OCI-LY7 (cell line): ENCODE results near the gene PDAP1. TPM values are rescaled to one million over a fixed set of nuclear protein-coding genes. Genes with fewer than 3 reads are reported as not detected.

Experiments used
- Bru-seq: library from RNA; stranded (reverse); fragments of 400-500 nt; gene quantifications from one replicate; lab custom pipeline; 2021; lab: Mats Ljungman, UMichigan
- BruChase-seq, 2 experiments: library from RNA; stranded (reverse); fragments of 400-500 nt; gene quantifications; one replicate each; lab custom pipeline; 2021; lab: Mats Ljungman, UMichigan
- BruUV-seq: library from RNA; stranded (reverse); fragments of 400-500 nt; replicated peaks from 2 replicates; lab custom pipeline; 2021; lab: Mats Ljungman, UMichigan
- CTCF ChIA-PET: fragments of 300-600 bp; sonication (Branson Sonifier 250); formaldehyde crosslinking; loops from one replicate; lab custom pipeline; 2022; ENCODE audit warnings: antibody characterized with exemption; ENCODE audit not compliant: unreplicated experiment; lab: Charles Lee
- POLR2A ChIA-PET: fragments of 300-600 bp; sonication (Branson Sonifier 250); formaldehyde crosslinking; loops from one replicate; lab custom pipeline; 2022; ENCODE audit warnings: antibody characterized with exemption; lab: Charles Lee
- DNase-seq: peaks from one replicate; pipeline ENCODE4 v3.0.0-alpha.2; 2015; ENCODE audit warnings: low spot score
- H2AFZ ChIP-seq: fragments of 200-600 bp; sonication (generic), shearing (Covaris generic); 2 replicates; pipeline ENCODE4 v1.6.1; 2014; ENCODE audit warnings: mild to moderate bottlenecking, antibody characterized with exemption, low read length, moderate library complexity
- H3K27ac ChIP-seq: fragments of 200-600 bp; sonication (generic); 2 replicates; pipeline ENCODE4 v1.5.1; 2014; ENCODE audit warnings: mixed run types, low read depth, mild to moderate bottlenecking, moderate library complexity, low read length, inconsistent platforms; ENCODE audit not compliant: poor library complexity, severe bottlenecking
- H3K36me3 ChIP-seq: fragments of 200-600 bp; sonication (generic); 2 replicates; pipeline ENCODE4 v1.6.1; 2014; ENCODE audit warnings: mild to moderate bottlenecking, antibody characterized with exemption, low read length, moderate library complexity, mixed read lengths; ENCODE audit not compliant: insufficient read depth
- H3K4me1 ChIP-seq: fragments of 200-600 bp; sonication (generic); 2 replicates; pipeline ENCODE4 v1.5.1; 2014; ENCODE audit warnings: mild to moderate bottlenecking, low read length; ENCODE audit not compliant: insufficient read depth, poor library complexity, severe bottlenecking
- H3K4me2 ChIP-seq: fragments of 200-600 bp; sonication (generic); 2 replicates; pipeline ENCODE4 v1.6.1; 2014; ENCODE audit warnings: mild to moderate bottlenecking, low read length
- H3K4me3 ChIP-seq: fragments of 200-600 bp; sonication (generic); 2 replicates; pipeline ENCODE4 v1.5.1; 2014; ENCODE audit warnings: mild to moderate bottlenecking, low read depth, low read length; ENCODE audit not compliant: poor library complexity, severe bottlenecking
- H3K79me2 ChIP-seq: fragments of 200-600 bp; sonication (generic); 2 replicates; pipeline ENCODE4 v1.6.1; 2016; ENCODE audit warnings: low read depth, mild to moderate bottlenecking, low read length, moderate library complexity, mixed read lengths; ENCODE audit not compliant: insufficient read depth
- H3K9me2 ChIP-seq: fragments of 200-600 bp; sonication (generic); 2 replicates; pipeline ENCODE4 v1.6.1; 2016; ENCODE audit warnings: mild to moderate bottlenecking, low read length, mixed read lengths; ENCODE audit not compliant: insufficient read depth
- H3K9me3 ChIP-seq: fragments of 200-600 bp; sonication (generic); 2 replicates; pipeline ENCODE4 v1.6.1; 2014; ENCODE audit warnings: mild to moderate bottlenecking, mixed run types, low read length, mixed read lengths
- H4K20me1 ChIP-seq: fragments of 200-600 bp; sonication (generic); 2 replicates; pipeline ENCODE4 v1.6.1; 2014; ENCODE audit warnings: mild to moderate bottlenecking, antibody characterized with exemption, low read length, moderate library complexity, mixed read lengths; ENCODE audit not compliant: insufficient read depth
- EZH2phosphoT487 ChIP-seq: fragments of 200-600 bp; sonication (generic); IDR thresholded peaks from 2 replicates; pipeline ENCODE4 v1.6.1; 2018; ENCODE audit warnings: low read depth, borderline replicate concordance, mild to moderate bottlenecking, mixed run types, antibody characterized with exemption, low read length, moderate library complexity, mixed read lengths
- intact Hi-C: fragments of 100-400 bp; cut with micrococcal nuclease; formaldehyde crosslinking; loops from one replicate; pipeline ENCODE4 v1.10.0; 2022; ENCODE audit not compliant: unreplicated experiment
- long read RNA-seq: library from polyadenylated mRNA; stranded (forward); transcript quantifications from one replicate; pipeline ENCODE4 v2.0.0, GENCODE V29; 2022
- total RNA-seq, 2 experiments: library from RNA; depleted of rRNA in 1 of 2; stranded (reverse); fragments of >200 nt in 1 of 2; shearing (Covaris generic) in 1 of 2; gene quantifications; 2 replicates each; pipeline ENCODE4 v1.2.3, GENCODE V29; 2014 to 2022
- TF ChIP-seq, protein P1 (sequence below): fragments of 200-600 bp; sonication (generic); conservative IDR thresholded peaks from 2 replicates; pipeline ENCODE4 v1.5.1; 2014; ENCODE audit warnings: mild to moderate bottlenecking, antibody characterized with exemption, low read length, moderate library complexity, mixed read lengths

Gene PDAP1, protein sequence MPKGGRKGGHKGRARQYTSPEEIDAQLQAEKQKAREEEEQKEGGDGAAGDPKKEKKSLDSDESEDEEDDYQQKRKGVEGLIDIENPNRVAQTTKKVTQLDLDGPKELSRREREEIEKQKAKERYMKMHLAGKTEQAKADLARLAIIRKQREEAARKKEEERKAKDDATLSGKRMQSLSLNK
- total RNA-seq (2014; rRNA removed; shearing (Covaris generic)) (33.7 and 50.0 TPM in 2 replicates), total RNA-seq (2022) (132 and 135 TPM in 2 replicates), Bru-seq, nascent RNA (percentile 89 among the genes with signal in this experiment), BruChase-seq, experiment 1, labeled RNA remaining after a 6-hour chase (percentile 95 among the genes with signal in this experiment), BruChase-seq, experiment 2, labeled RNA remaining after a 2-hour chase (percentile 92 among the genes with signal in this experiment)
- long read RNA-seq, transcript PDAP1-201 (6 exons, 2,546 nt) = major isoform, 14 of 29 reads
- long read RNA-seq, partial matches to known transcripts = 1 of 29 reads
- long read RNA-seq, other reads (novel, unspliced or antisense) = 14 of 29 reads

DNA sequence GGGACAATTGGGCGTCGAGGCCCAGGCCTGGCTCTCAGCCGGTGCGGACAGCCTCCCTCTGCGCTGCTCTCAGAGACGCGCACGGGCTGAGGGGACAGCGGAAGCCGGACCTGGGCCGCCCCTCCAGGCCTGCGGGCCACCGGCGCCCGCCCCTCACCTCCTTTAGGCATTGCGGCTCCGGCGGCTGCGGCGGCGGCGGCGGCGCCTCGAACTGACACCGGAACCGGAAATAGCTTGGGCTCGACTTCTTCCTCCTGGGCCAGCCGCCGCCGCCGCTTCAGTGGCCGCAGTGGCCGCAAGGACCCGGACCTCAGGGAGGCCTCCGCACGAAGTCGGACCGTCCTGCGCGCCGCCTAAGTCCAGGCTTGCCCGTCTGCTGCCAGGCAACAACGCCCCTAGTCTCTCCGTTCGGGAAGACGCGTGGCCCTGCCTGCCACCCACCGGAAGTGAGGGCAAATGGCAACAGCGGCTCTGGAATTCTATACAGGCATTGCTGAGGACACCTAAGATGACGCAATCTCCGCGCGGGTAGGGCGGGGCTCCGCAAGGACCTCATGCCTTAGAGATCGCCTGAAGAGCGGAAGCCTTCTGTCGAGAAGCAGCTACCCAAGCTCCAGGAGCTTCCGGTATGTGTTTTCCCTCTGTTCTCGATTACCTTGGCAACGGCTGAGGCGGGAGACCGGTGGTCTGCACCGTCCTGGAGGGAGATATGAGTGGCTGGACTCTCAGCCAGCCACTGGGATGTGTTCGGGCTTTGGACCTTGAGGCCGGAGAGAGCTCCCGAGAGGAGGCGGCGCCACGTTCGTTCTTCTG, at the start of gene PDAP1, which contains the start of gene BUD31:
PDAP1 (minus strand) TSS at position 219 of the 813 bp plus-strand sequence; CDS start at position 170, 49 bp downstream.
BUD31 (plus strand) TSS at position 591 of the 813 bp plus-strand sequence. CDS start 2,124 bp downstream, outside the sequence.
- H3K27ac ChIP-seq = peak within 1 kb of the TSS; percentile 69
- ChIA-PET POLR2A (interaction anchor here (0.6 to 2.7 kb wide), 11 partner anchors 10 to 404 kb away, joined by 3 to 11 read pairs (median 4); partner anchors contain the start of genes ARPC1A, ATP5MF and PTCD1), CTCF (interaction anchor here (0.6 kb wide), 1 partner anchor 21 kb away, joined by 3 read pairs; no protein-coding TSS in a partner anchor)
- peaks cover 55% of the 10 kb centered on the region for H3K36me3 ChIP-seq
- peaks cover 22% of the 10 kb centered on the region; the same call in 1 of the 2 replicates for H4K20me1 ChIP-seq
- intact Hi-C loops = loop anchor here (1.0 to 5.0 kb wide), 3 partner anchors 28 to 36 kb away; partner anchors contain the start of genes ARPC1B, CPSF4 and PTCD1
- H3K4me3 ChIP-seq = peak within 1 kb of the TSS; percentile 92
- H3K9me2 ChIP-seq = no peaks in the 10 kb centered on the region
- H3K4me1 ChIP-seq = peaks cover 32% of the 10 kb centered on the region
- peak; percentile 95 for DNase-seq
- H2AFZ ChIP-seq = peak within 1 kb of the TSS; percentile 30; the same call in 1 of the 2 replicates
- no peak for TF ChIP-seq EZH2phosphoT487
- TF ChIP-seq, protein P1, sequence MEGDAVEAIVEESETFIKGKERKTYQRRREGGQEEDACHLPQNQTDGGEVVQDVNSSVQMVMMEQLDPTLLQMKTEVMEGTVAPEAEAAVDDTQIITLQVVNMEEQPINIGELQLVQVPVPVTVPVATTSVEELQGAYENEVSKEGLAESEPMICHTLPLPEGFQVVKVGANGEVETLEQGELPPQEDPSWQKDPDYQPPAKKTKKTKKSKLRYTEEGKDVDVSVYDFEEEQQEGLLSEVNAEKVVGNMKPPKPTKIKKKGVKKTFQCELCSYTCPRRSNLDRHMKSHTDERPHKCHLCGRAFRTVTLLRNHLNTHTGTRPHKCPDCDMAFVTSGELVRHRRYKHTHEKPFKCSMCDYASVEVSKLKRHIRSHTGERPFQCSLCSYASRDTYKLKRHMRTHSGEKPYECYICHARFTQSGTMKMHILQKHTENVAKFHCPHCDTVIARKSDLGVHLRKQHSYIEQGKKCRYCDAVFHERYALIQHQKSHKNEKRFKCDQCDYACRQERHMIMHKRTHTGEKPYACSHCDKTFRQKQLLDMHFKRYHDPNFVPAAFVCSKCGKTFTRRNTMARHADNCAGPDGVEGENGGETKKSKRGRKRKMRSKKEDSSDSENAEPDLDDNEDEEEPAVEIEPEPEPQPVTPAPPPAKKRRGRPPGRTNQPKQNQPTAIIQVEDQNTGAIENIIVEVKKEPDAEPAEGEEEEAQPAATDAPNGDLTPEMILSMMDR = no peak
- H3K9me3 ChIP-seq = no peaks in the 10 kb centered on the region
- H3K79me2 ChIP-seq = peaks cover 67% of the 10 kb centered on the region
- peak within 1 kb of the TSS; percentile 95 for H3K4me2 ChIP-seq
- no TSS peak for BruUV-seq

DNA sequence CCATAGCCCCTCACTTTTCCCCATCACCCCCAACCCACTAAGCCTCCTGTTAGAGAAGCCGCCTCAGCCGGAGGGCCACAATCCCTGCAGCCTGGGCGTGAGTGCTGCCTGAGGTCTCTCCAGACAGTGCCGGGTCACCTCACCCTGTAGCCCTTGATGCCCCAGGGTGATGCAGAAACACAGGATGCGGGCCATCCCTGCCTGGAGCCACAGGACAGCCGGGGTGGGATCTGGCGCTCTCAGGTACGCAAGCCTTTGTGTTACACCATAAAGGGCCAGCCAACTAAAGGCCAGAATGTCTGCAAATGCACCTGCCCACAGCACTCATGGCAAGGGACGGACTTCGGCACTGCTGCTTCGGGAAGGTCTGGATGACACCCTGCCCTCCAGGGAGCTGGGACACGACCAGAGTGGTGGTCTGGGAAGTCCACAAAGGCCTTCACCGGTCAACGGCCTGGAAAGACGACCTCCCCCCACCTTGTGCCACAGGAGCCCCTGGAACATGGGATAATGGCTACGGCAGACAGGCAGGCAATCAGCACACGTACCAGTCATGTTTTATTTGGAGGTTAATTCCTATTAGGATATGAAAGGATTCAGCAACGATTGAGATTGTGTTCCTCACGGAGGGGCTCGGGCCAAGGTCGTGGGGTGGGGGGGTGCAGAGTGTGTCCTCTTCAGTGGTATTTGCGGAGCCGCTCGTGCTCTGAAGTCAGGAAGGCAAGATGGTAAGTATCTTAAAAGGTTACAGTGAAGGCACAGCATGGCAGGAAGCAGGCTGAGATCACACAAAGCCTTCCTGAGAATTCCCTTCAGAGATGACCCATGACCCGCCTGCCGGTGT, 49.5 kb upstream of the PDAP1 start:
- TF ChIP-seq, protein P1 = no peak
- TF ChIP-seq EZH2phosphoT487 = no peak
- Histone ChIP-seq H3K9me2 (no peaks in the 10 kb centered on the region), H3K4me1 (peaks cover 5% of the 10 kb centered on the region), H3K4me2 (no peak overlapping the region), H3K79me2 (peaks cover 41% of the 10 kb centered on the region), H4K20me1 (no peaks in the 10 kb centered on the region), H3K9me3 (0 out of 2 replicates have a peak, but pooled peaks cover 4% of the 10 kb centered on the region), H2AFZ (no peak overlapping the region), H3K4me3 (no peak overlapping the region), H3K36me3 (peaks cover 98% of the 10 kb centered on the region), H3K27ac (no peak overlapping the region)
- intact Hi-C loops = no loop called here
- DNase-seq = no peak
- no TSS peak for BruUV-seq
- POLR2A ChIA-PET = no interaction called here
- CTCF ChIA-PET = no interaction called here
